Upper lobe of right lung (tissue), 1 donor: ENCODE results near the gene AGBL3. TPM values are rescaled to one million over a fixed set of nuclear protein-coding genes. Genes with fewer than 3 reads are reported as not detected.

Experiments used
- ATAC-seq: fragments of 200-7000 bp; cut with Tn5 transposase; one replicate; pipeline ENCODE4 v1.9.1; 2020; ENCODE audit warnings: mild to moderate bottlenecking, moderate library complexity
- DNase-seq: peaks from one replicate; pipeline ENCODE4 v3.0.0-alpha.2; 2020
- H3K27ac ChIP-seq: fragments of 200-600 bp; one replicate; pipeline ENCODE4 v1.8.0; 2022
- H3K27me3 ChIP-seq: fragments of 200-600 bp; one replicate; pipeline ENCODE4 v1.8.0; 2022; ENCODE audit warnings: mild to moderate bottlenecking
- H3K36me3 ChIP-seq: fragments of 200-600 bp; one replicate; pipeline ENCODE4 v1.8.0; 2022
- H3K4me1 ChIP-seq: fragments of 200-600 bp; one replicate; pipeline ENCODE4 v1.8.0; 2022
- H3K4me3 ChIP-seq: fragments of 200-600 bp; one replicate; pipeline ENCODE4 v1.8.0; 2022; ENCODE audit warnings: mild to moderate bottlenecking
- H3K9me3 ChIP-seq: fragments of 200-600 bp; one replicate; pipeline ENCODE4 v1.8.0; 2022
- intact Hi-C: fragments of 100-400 bp; cut with DNase I; formaldehyde crosslinking; loops from one replicate; pipeline ENCODE4 v1.11.0; 2022
- total RNA-seq: library from RNA; stranded (reverse); fragmentation: NEBNext Ultra II Directional; extraction: Animal tissue kit (Norgen Biotek cat#: 25700); gene quantifications from one replicate; pipeline ENCODE4 v1.2.1, GENCODE V29; 2021
- TF ChIP-seq, protein P1 (sequence below): fragments of 200-600 bp; IDR thresholded peaks from one replicate; pipeline ENCODE4 v1.8.0; 2022; ENCODE audit warnings: antibody characterized with exemption
- donor health status: DM: no; HTN: yes; CAD: no; lungs with severe emphysema.

AGBL3 gene
- total RNA-seq, 1 donor from 2014 or later: 3.9 TPM

- ATAC-seq (no peak), DNase-seq (no peak)
- no peaks in the 10 kb centered on the region for H3K9me3 ChIP-seq
- peaks cover 25% of the 10 kb centered on the region for H3K36me3 ChIP-seq
- H3K27me3 ChIP-seq: no peaks in the 10 kb centered on the region
- TF ChIP-seq, protein P1, sequence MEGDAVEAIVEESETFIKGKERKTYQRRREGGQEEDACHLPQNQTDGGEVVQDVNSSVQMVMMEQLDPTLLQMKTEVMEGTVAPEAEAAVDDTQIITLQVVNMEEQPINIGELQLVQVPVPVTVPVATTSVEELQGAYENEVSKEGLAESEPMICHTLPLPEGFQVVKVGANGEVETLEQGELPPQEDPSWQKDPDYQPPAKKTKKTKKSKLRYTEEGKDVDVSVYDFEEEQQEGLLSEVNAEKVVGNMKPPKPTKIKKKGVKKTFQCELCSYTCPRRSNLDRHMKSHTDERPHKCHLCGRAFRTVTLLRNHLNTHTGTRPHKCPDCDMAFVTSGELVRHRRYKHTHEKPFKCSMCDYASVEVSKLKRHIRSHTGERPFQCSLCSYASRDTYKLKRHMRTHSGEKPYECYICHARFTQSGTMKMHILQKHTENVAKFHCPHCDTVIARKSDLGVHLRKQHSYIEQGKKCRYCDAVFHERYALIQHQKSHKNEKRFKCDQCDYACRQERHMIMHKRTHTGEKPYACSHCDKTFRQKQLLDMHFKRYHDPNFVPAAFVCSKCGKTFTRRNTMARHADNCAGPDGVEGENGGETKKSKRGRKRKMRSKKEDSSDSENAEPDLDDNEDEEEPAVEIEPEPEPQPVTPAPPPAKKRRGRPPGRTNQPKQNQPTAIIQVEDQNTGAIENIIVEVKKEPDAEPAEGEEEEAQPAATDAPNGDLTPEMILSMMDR: no peak
- no peak overlapping the region for H3K4me3 ChIP-seq
- H3K27ac ChIP-seq: no peak overlapping the region
- peaks cover 3% of the 10 kb centered on the region for H3K4me1 ChIP-seq
- intact Hi-C loops: no loop called here
Observed at GRCh38 chr7:134946260-134946659, 40.0 kb upstream of the AGBL3 start.

- TF ChIP-seq, protein P1: no peak
- intact Hi-C loops: no loop called here
- ATAC-seq (no peak), DNase-seq (peak; percentile 52)
- H3K4me3 ChIP-seq: no peak overlapping the region
- H3K27ac ChIP-seq: no peak overlapping the region
- no peaks in the 10 kb centered on the region for H3K9me3 ChIP-seq
- peaks cover 34% of the 10 kb centered on the region for H3K36me3 ChIP-seq
- no peaks in the 10 kb centered on the region for H3K27me3 ChIP-seq
- H3K4me1 ChIP-seq: no peaks in the 10 kb centered on the region
Observed at GRCh38 chr7:134947329-134947728, 39.0 kb upstream of the AGBL3 start.

- TF ChIP-seq, protein P1: no peak
- Histone ChIP-seq H3K36me3 (peaks cover 39% of the 10 kb centered on the region), H3K4me3 (no peak overlapping the region), H3K27me3 (no peaks in the 10 kb centered on the region), H3K27ac (no peak overlapping the region), H3K9me3 (no peaks in the 10 kb centered on the region), H3K4me1 (no peaks in the 10 kb centered on the region)
- no peak for ATAC-seq
- no peak for DNase-seq
- intact Hi-C loops: no loop called here
Observed at GRCh38 chr7:134947831-134948230, 38.5 kb upstream of the AGBL3 start.

- no peaks in the 10 kb centered on the region for H3K9me3 ChIP-seq
- ATAC-seq (no peak), DNase-seq (no peak)
- peaks cover 43% of the 10 kb centered on the region for H3K36me3 ChIP-seq
- no peaks in the 10 kb centered on the region for H3K27me3 ChIP-seq
- intact Hi-C loops: no loop called here
- H3K4me3 ChIP-seq: no peak overlapping the region
- TF ChIP-seq, protein P1: no peak
- no peaks in the 10 kb centered on the region for H3K4me1 ChIP-seq
- no peak overlapping the region for H3K27ac ChIP-seq
Observed at GRCh38 chr7:134948246-134948645, 38.1 kb upstream of the AGBL3 start.

DNA sequence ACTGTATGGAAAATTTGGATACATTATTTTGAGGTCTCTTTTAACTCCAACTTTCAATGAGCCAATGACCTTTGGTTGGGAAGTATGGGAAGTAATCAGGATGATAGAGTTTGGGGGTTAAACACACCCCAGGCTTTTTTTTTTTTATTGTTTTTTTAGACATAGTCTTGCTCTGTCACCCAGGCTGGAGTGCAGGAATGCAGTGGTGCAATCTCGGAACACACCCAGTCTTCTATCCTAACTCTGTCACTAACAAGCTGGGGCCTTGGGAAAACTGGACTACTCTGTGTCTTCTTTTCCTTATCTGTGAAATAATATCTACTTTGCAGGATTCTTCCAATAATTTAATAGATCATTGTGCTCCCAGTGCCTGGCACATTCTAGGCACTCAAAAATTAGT is 37.6 kb upstream of the AGBL3 start:
- H3K4me1 ChIP-seq: no peaks in the 10 kb centered on the region
- no peaks in the 10 kb centered on the region for H3K9me3 ChIP-seq
- TF ChIP-seq, protein P1: no peak
- no peak for DNase-seq
- no peak overlapping the region for H3K27ac ChIP-seq
- no peaks in the 10 kb centered on the region for H3K27me3 ChIP-seq
- ATAC-seq: no peak
- intact Hi-C loops: no loop called here
- peaks cover 44% of the 10 kb centered on the region for H3K36me3 ChIP-seq
- no peak overlapping the region for H3K4me3 ChIP-seq

DNA sequence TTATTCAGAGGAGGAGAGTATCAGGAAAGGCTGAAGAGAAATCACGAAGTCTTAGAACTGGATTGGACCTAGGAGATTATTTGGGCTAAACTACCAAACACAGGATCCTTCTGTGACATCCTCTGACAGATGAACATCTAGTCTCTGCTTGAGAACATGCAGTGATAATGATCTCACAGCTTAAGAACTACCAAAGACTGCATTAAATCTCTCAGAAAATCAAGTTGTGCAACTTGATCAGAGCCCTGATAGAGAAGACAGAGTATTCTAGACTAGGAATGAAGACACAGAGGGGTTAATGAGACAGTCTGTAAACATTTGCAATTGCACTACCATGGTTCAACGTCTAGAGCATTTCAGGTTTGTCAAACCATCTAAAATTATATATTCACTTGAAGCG is 37.1 kb upstream of the AGBL3 start:
- Histone ChIP-seq H3K36me3 (peaks cover 44% of the 10 kb centered on the region), H3K9me3 (no peaks in the 10 kb centered on the region), H3K27me3 (no peaks in the 10 kb centered on the region), H3K4me3 (no peak overlapping the region), H3K27ac (no peak overlapping the region), H3K4me1 (no peaks in the 10 kb centered on the region)
- no peak for DNase-seq
- ATAC-seq: no peak
- TF ChIP-seq, protein P1: no peak
- intact Hi-C loops: no loop called here
